GM23248 (cell line): ENCODE data around the gene EGLN3.

Experiments
- EZH2 ChIP-seq: fragments of 200-600 bp; sonication (generic); IDR thresholded peaks from 2 replicates; pipeline ENCODE4 v1.6.1; 2018; ENCODE audit warnings: antibody characterized with exemption, mild to moderate bottlenecking; ENCODE audit not compliant: insufficient read depth, poor library complexity, severe bottlenecking
- EZH2phosphoT487 ChIP-seq: fragments of 200-600 bp; sonication (generic); IDR thresholded peaks from 2 replicates; pipeline ENCODE4 v1.6.1; 2018; ENCODE audit warnings: antibody characterized with exemption, moderate library complexity, mild to moderate bottlenecking, low read depth; ENCODE audit not compliant: insufficient read depth

DNA sequence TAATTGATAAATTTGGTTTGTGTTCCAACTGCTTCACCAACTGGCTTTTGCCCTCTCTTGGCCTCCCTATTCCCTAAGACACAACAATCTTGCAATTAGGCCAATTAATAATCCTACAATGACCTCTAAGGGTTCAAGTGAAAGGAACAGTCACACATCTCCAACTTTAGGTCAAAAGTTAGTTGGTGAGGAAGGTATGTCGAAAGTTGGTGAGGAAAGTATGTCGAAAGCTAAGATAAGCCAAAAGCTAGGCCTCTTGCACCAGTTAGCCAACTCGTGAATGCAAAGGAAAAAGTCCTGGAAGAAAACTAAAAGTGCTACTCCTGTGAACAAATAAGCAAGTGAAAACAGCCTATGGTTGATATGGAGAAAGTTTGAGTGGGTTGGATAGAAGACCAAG lies 32.6 kb downstream of the EGLN3 start:
- TF ChIP-seq EZH2 (no peak), EZH2phosphoT487 (no peak)
